Measurements from ENCODE around the gene PSMG2.

- no peak for TF ChIP-seq PATZ1 (CRISPR knock-in tag; IDR thresholded peaks at IDR 0.05; ENCODE audit: borderline replicate concordance)
- no peak for TF ChIP-seq ISL1 (CRISPR knock-in tag; IDR thresholded peaks at IDR 0.05)
- TF ChIP-seq CSDC2 (CRISPR knock-in tag; IDR thresholded peaks at IDR 0.05) = no peak
- no peak for TF ChIP-seq POU6F1 (CRISPR knock-in tag; IDR thresholded peaks at IDR 0.05; ENCODE audit: borderline replicate concordance, low read depth)
- TF ChIP-seq SNAI2 (CRISPR knock-in tag; IDR thresholded peaks at IDR 0.05) = no peak
- no peak for TF ChIP-seq ZNF8 (CRISPR knock-in tag; IDR thresholded peaks at IDR 0.05)
- no peak for TF ChIP-seq OSR1 (CRISPR knock-in tag; IDR thresholded peaks at IDR 0.05)
- TF ChIP-seq CREB5 (CRISPR knock-in tag; IDR thresholded peaks at IDR 0.05; ENCODE audit: low read depth) = no peak
- no peak for TF ChIP-seq ZFP30 (CRISPR knock-in tag; IDR thresholded peaks at IDR 0.05)
These were observed 49.0 kb downstream of the PSMG2 start for GRCh38 chr18:12751891-12752290.
